ENCODE data around the gene SYNE2. TPM values are rescaled to one million over a fixed set of nuclear protein-coding genes. Genes with fewer than 3 reads are reported as not detected.

SYNE2 gene
- total and polyA plus RNA-seq, 2 donors (not counting 3 experiments of a cell fraction or from before 2014, with no cell fraction given): 16.0 to 53.7 TPM

DNA sequence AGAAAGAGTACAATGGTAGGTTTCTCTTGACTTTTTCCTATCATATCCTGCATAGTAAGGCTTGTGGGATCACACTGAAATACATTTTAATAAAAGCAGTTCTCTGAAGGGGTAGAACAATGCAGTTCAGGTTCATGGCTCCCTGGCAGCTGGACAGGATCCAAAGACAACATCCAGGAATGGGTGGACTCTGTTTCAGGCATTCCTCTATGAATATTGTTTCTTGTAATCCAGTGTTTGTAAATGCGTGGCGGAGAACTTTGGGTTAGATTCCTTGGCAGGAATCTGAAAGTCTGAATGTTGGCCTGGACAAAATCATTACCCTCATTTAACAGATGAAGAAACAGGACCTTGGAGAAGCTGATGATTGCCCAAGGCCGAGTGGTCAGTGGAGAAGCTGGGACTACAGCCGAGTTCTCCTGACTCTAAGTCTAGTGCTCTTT lies 43.5 kb downstream of the SYNE2 start:
- peak; percentile 95 for FAIRE-seq
- no TSS peak for BruUV-seq (replicated peaks)

DNA sequence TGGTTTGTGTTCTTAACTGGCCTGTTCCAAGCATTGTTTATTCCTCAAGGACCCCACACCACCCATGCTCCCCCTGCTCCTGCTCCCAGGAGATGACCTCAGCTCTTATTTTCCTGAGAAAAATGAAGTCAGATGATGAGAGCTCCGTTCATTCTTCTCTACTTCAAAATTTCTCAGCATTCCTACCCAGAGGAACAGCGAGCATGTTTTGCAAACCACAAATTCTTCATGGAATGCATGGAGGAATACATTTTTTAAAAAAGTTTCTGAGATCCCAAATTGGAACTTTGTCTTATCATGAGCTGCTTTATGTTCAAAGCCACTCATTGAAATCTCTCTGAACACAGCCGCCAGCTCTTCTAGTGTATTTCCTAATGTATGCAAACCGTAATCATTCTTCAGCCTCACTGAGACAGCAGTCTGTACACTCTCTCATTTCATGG lies 44.9 kb downstream of the SYNE2 start:
- intact Hi-C loops (cut with micrococcal nuclease): no loop called here
- H3K9me1 ChIP-seq (replicated peaks; ENCODE audit: control insufficient read depth, extremely low read depth, insufficient read depth, low read length): no peaks in the 10 kb centered on the region
- BruUV-seq (replicated peaks): no TSS peak
- H4K20me1 ChIP-seq (replicated peaks; ENCODE audit: control insufficient read depth, extremely low read depth, insufficient read depth, low read length): no peaks in the 10 kb centered on the region
- ChIA-PET POLR2A (no interaction called here), CTCF (interaction anchor here (1.1 to 2.2 kb wide), 6 partner anchors 10 to 45 kb away, joined by 3 to 10 read pairs (median 4); partner anchors contain the start of gene SYNE2)
- dilution Hi-C loops (cut with MboI; ENCODE audit: extremely low pct_ligation_motif_present, low sequenced_read_pairs): no loop called here
- peaks cover 27% of the 10 kb centered on the region for H3K4me1 ChIP-seq (ENCODE audit: control insufficient read depth, extremely low read depth, insufficient read depth, low read length)
- H3K9ac ChIP-seq (replicated peaks; ENCODE audit: extremely low read depth, insufficient read depth, low read length): no peak overlapping the region
- no peak overlapping the region for H2AFZ ChIP-seq (ENCODE audit: low read depth, low read length)
- H3K79me2 ChIP-seq (ENCODE audit: control insufficient read depth, insufficient read depth, low read length): no peaks in the 10 kb centered on the region
- no peaks in the 10 kb centered on the region for H3K9me3 ChIP-seq (replicated peaks; ENCODE audit: control insufficient read depth, insufficient read depth, low read length)
- H3K4me2 ChIP-seq (ENCODE audit: insufficient read depth, low read length): no peak overlapping the region
- no peak for DNase-seq (ENCODE audit: low read depth, low spot score)
- H3K4me3 ChIP-seq (replicated peaks in 1 of 3; ENCODE audit: insufficient read depth in 1 of 3, low read depth in 1 of 3, low read length in 3 of 3): no peak overlapping the region
- H3K27me3 ChIP-seq (ENCODE audit: control insufficient read depth in 2 of 2, insufficient read depth in 2 of 2, low read length in 2 of 2): no peaks in the 10 kb centered on the region
- no peaks in the 10 kb centered on the region for H3K36me3 ChIP-seq (ENCODE audit: control insufficient read depth in 2 of 2, extremely low read depth in 1 of 2, insufficient read depth in 2 of 2, low read length in 2 of 2)
- no peak overlapping the region for H3K27ac ChIP-seq (ENCODE audit: insufficient read depth, low read depth, low read length)
- TF ChIP-seq POLR2A (IDR thresholded peaks at IDR 0.05; ENCODE audit: low read depth, low read length): no peak
- TF ChIP-seq, protein P1, sequence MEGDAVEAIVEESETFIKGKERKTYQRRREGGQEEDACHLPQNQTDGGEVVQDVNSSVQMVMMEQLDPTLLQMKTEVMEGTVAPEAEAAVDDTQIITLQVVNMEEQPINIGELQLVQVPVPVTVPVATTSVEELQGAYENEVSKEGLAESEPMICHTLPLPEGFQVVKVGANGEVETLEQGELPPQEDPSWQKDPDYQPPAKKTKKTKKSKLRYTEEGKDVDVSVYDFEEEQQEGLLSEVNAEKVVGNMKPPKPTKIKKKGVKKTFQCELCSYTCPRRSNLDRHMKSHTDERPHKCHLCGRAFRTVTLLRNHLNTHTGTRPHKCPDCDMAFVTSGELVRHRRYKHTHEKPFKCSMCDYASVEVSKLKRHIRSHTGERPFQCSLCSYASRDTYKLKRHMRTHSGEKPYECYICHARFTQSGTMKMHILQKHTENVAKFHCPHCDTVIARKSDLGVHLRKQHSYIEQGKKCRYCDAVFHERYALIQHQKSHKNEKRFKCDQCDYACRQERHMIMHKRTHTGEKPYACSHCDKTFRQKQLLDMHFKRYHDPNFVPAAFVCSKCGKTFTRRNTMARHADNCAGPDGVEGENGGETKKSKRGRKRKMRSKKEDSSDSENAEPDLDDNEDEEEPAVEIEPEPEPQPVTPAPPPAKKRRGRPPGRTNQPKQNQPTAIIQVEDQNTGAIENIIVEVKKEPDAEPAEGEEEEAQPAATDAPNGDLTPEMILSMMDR (IDR thresholded peaks at IDR 0.05; ENCODE audit: extremely low read depth in 1 of 2, insufficient read depth in 1 of 2, low read depth in 1 of 2, low read length in 2 of 2): no peak
- no peak for TF ChIP-seq JUN (IDR thresholded peaks at IDR 0.05; ENCODE audit: borderline replicate concordance, insufficient read depth, insufficient read length, low read depth)
- no peak for TF ChIP-seq POLR2AphosphoS5 (IDR thresholded peaks at IDR 0.05; ENCODE audit: insufficient read depth, low read depth, low read length)
- no peak for TF ChIP-seq FOS (IDR thresholded peaks at IDR 0.05; ENCODE audit: borderline replicate concordance, insufficient read depth, low read length)
- TF ChIP-seq EZH2 (IDR thresholded peaks at IDR 0.05; ENCODE audit: borderline replicate concordance, low read depth, low read length, severe bottlenecking): no peak
- TF ChIP-seq MYC (IDR thresholded peaks at IDR 0.05; ENCODE audit: low read depth, low read length): no peak
- no peak for TF ChIP-seq GATA2 (IDR thresholded peaks at IDR 0.05; ENCODE audit: insufficient read depth, insufficient read length, low read depth, low read length)
- TF ChIP-seq, protein P2, sequence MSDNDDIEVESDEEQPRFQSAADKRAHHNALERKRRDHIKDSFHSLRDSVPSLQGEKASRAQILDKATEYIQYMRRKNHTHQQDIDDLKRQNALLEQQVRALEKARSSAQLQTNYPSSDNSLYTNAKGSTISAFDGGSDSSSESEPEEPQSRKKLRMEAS (IDR thresholded peaks at IDR 0.05; ENCODE audit: insufficient read depth, insufficient read length): no peak
- FAIRE-seq: no peak

More for the DNA sequence above, 43.5 kb downstream of the SYNE2 start:
- intact Hi-C loops (cut with micrococcal nuclease): loop anchor here (1.0 kb wide), 2 partner anchors 32 to 43 kb away; partner anchors contain the start of gene SYNE2
- H3K9ac ChIP-seq (replicated peaks; ENCODE audit: extremely low read depth, insufficient read depth, low read length): peak overlapping the region; percentile 25
- DNase-seq (ENCODE audit: low read depth, low spot score): peak; percentile 99
- dilution Hi-C loops (cut with MboI; ENCODE audit: extremely low pct_ligation_motif_present, low sequenced_read_pairs): no loop called here
- H3K4me1 ChIP-seq (ENCODE audit: control insufficient read depth, extremely low read depth, insufficient read depth, low read length): peaks cover 34% of the 10 kb centered on the region
- POLR2A ChIA-PET: no interaction called here
- CTCF ChIA-PET: interaction anchor here (1.2 to 2.2 kb wide), 4 partner anchors 12 to 407 kb away, joined by 3 to 10 read pairs (median 4); partner anchors contain the start of gene SYNE2
- no peaks in the 10 kb centered on the region for H3K36me3 ChIP-seq (ENCODE audit: control insufficient read depth in 2 of 2, extremely low read depth in 1 of 2, insufficient read depth in 2 of 2, low read length in 2 of 2)
- no peaks in the 10 kb centered on the region for H3K9me1 ChIP-seq (replicated peaks; ENCODE audit: control insufficient read depth, extremely low read depth, insufficient read depth, low read length)
- no peak for TF ChIP-seq GATA2 (IDR thresholded peaks at IDR 0.05; ENCODE audit: insufficient read depth, insufficient read length, low read depth, low read length)
- peak; percentile 47 for TF ChIP-seq POLR2AphosphoS5 (IDR thresholded peaks at IDR 0.05; ENCODE audit: insufficient read depth, low read depth, low read length)
- H3K4me3 ChIP-seq (replicated peaks in 1 of 3; ENCODE audit: insufficient read depth in 1 of 3, low read depth in 1 of 3, low read length in 3 of 3): peak overlapping the region in 1 of 3 experiments; percentile 28
- peak overlapping the region; percentile 69 for H2AFZ ChIP-seq (ENCODE audit: low read depth, low read length)
- no peaks in the 10 kb centered on the region for H4K20me1 ChIP-seq (replicated peaks; ENCODE audit: control insufficient read depth, extremely low read depth, insufficient read depth, low read length)
- H3K9me3 ChIP-seq (replicated peaks; ENCODE audit: control insufficient read depth, insufficient read depth, low read length): no peaks in the 10 kb centered on the region
- no peaks in the 10 kb centered on the region for H3K79me2 ChIP-seq (ENCODE audit: control insufficient read depth, insufficient read depth, low read length)
- no peaks in the 10 kb centered on the region for H3K27me3 ChIP-seq (ENCODE audit: control insufficient read depth in 2 of 2, insufficient read depth in 2 of 2, low read length in 2 of 2)
- peak overlapping the region; percentile 77 for H3K4me2 ChIP-seq (ENCODE audit: insufficient read depth, low read length)
- H3K27ac ChIP-seq (ENCODE audit: insufficient read depth, low read depth, low read length): peak overlapping the region; percentile 57

All from endothelial cell of umbilical vein (primary cell).